HepG2 (cell line): ENCODE data around the gene ZBTB44. TPM values are rescaled to one million over a fixed set of nuclear protein-coding genes. Genes with fewer than 3 reads are reported as not detected.

ENCODE experiments used
- ATAC-seq: fragments of 200-7000 bp; cut with Tn5 transposase; 3 replicates; pipeline ENCODE4 v1.9.1; 2020; ENCODE audit warnings: mild to moderate bottlenecking, moderate library complexity
- BruUV-seq: library from RNA; stranded (reverse); fragments of 400-500 nt; replicated peaks from 2 replicates; lab custom pipeline; 2021; lab: Mats Ljungman, UMichigan
- CTCF ChIA-PET: fragments of 300-600 bp; formaldehyde crosslinking; extraction: SDS; loops from one replicate; lab custom pipeline; 2021; ENCODE audit warnings: low total read pairs, inconsistent platforms, low intra/inter-chr PET ratio; lab: Yijun Ruan, JAX
- POLR2A ChIA-PET: fragments of 350-600 bp; sonication (Branson Sonifier 250); formaldehyde crosslinking; loops from one replicate; lab custom pipeline; 2020; ENCODE audit warnings: antibody characterized with exemption, inconsistent platforms; lab: Yijun Ruan, JAX
- DNase-seq: peaks from one replicate; pipeline ENCODE4 v3.0.0-alpha.2; 2015; ENCODE audit warnings: low spot score
- FAIRE-seq: peaks from 3 replicates; lab custom pipeline; 2011; peaks lifted over from hg19 to GRCh38; lab: Jason Lieb, UNC
- H2AFZ ChIP-seq: one replicate; pipeline ENCODE4 v1.6.1; 2011; ENCODE audit warnings: low read length, inconsistent platforms
- H3K27ac ChIP-seq: fragments of 300-600 bp; 3 replicates; pipeline ENCODE4 v1.8.0; 2011; ENCODE audit warnings: mixed run types, mild to moderate bottlenecking, mixed read lengths, low read length, inconsistent platforms; ENCODE audit not compliant: insufficient read depth; ENCODE audit errors: extremely low read length
- H3K27me3 ChIP-seq, 2 experiments: fragments of 200-600 bp in 1 of 2; 2 replicates in 1 of 2; 3 replicates in 1 of 2; pipeline versions ENCODE4 v1.6.0 to v1.8.0; 2011; ENCODE audit warnings: low read length in 2 of 2, mild to moderate bottlenecking in 2 of 2, moderate library complexity in 2 of 2, inconsistent platforms in 1 of 2; ENCODE audit not compliant: insufficient read depth in 2 of 2, control insufficient read depth in 1 of 2
- H3K36me3 ChIP-seq, 2 experiments: fragments of 200-600 bp in 1 of 2; replicated peaks in 1 of 2; 2 replicates in 1 of 2; 3 replicates in 1 of 2; pipeline versions ENCODE4 v1.5.1 to v1.8.0; 2011; ENCODE audit warnings: low read length in 2 of 2, inconsistent platforms in 1 of 2; ENCODE audit not compliant: insufficient read depth in 2 of 2, control insufficient read depth in 1 of 2
- H3K4me1 ChIP-seq: 2 replicates; pipeline ENCODE4 v1.5.1; 2012; ENCODE audit warnings: low read length, inconsistent platforms; ENCODE audit not compliant: insufficient read depth
- H3K4me2 ChIP-seq: 2 replicates; pipeline ENCODE4 v1.6.0; 2011; ENCODE audit warnings: low read depth, low read length, inconsistent platforms
- H3K4me3 ChIP-seq, 3 experiments: fragments of 200-600 bp in 1 of 3; sonication (generic), shearing (Covaris generic) in 1 of 3; replicated peaks in 1 of 3; 2 replicates each; pipeline ENCODE4 v1.5.1; 2011 to 2016; ENCODE audit warnings: low read length in 3 of 3, inconsistent platforms in 2 of 3, low read depth in 2 of 3, mild to moderate bottlenecking in 2 of 3, control low read depth in 1 of 3, mixed read lengths in 1 of 3; ENCODE audit not compliant: insufficient read depth in 1 of 3
- H3K79me2 ChIP-seq: one replicate; pipeline ENCODE4 v1.6.1; 2011; ENCODE audit warnings: low read length, inconsistent platforms; ENCODE audit not compliant: insufficient read depth
- H3K9ac ChIP-seq: 2 replicates; pipeline ENCODE4 v1.6.0; 2011; ENCODE audit warnings: mild to moderate bottlenecking, low read depth, low read length, inconsistent platforms; ENCODE audit not compliant: insufficient read depth
- H3K9me3 ChIP-seq: 2 replicates; pipeline ENCODE4 v1.5.1; 2012; ENCODE audit warnings: mild to moderate bottlenecking, low read length
- H4K20me1 ChIP-seq: 2 replicates; pipeline ENCODE4 v1.6.0; 2011; ENCODE audit warnings: inconsistent platforms, mild to moderate bottlenecking, low read length, moderate library complexity; ENCODE audit not compliant: insufficient read depth
- BCL6 ChIP-seq: IDR thresholded peaks from 2 replicates; pipeline ENCODE4 v1.6.1; 2016; ENCODE audit warnings: missing genetic modification reagents, missing compliant biosample characterization
- HOXD1 ChIP-seq: sonication (generic); formaldehyde crosslinking; IDR thresholded peaks from 2 replicates; pipeline ENCODE4 v1.5.0; 2020; ENCODE audit warnings: missing genetic modification reagents
- MYC ChIP-seq: sonication (generic); formaldehyde crosslinking; IDR thresholded peaks from 2 replicates; pipeline ENCODE4 v1.9.0; 2021; ENCODE audit warnings: missing genetic modification reagents, borderline replicate concordance
- TCF7L2 ChIP-seq: IDR thresholded peaks from 2 replicates; pipeline ENCODE4 v1.6.1; 2011; ENCODE audit warnings: mild to moderate bottlenecking, low read depth, low read length, moderate library complexity
- THYN1 ChIP-seq: sonication (generic); formaldehyde crosslinking; IDR thresholded peaks from 2 replicates; pipeline ENCODE4 v1.8.1; 2023; ENCODE audit warnings: low read depth, mild to moderate bottlenecking, moderate library complexity, missing genetic modification reagents, borderline replicate concordance
- ZFP62 ChIP-seq: sonication (generic); formaldehyde crosslinking; IDR thresholded peaks from 2 replicates; pipeline ENCODE4 v1.4.0; 2020; ENCODE audit warnings: missing genetic modification reagents
- WGBS: methylation state at CpG from one replicate; pipeline ENCODE4 v1.1.6; 2017; ENCODE audit warnings: low lambda C conversion rate; 5-methylcytosine and 5-hydroxymethylcytosine counted together
- in situ Hi-C: cut with HindIII; loops from 2 replicates; pipeline ENCODE4 v1.10.0; 2017; ENCODE audit warnings: low pct_unique_long_range_greater_than_20kb; ENCODE audit not compliant: extremely low pct_ligation_motif_present
- intact Hi-C: fragments of 100-400 bp; cut with micrococcal nuclease; formaldehyde crosslinking; loops from one replicate; pipeline ENCODE4 v1.10.0; 2022; ENCODE audit not compliant: unreplicated experiment
- polyA plus RNA-seq, 8 experiments: library from polyadenylated mRNA; depleted of rRNA in 3 of 8; stranded (reverse) in 7 of 8; unstranded in 1 of 8; fragments of >200 nt; fragmentation: Illumina TruSeq in 4 of 8; extraction: Trizol in 4 of 8; gene quantifications; 2 replicates each; pipeline versions ENCODE4 v1.2.1 to v1.2.3, GENCODE V29; 2011 to 2016; ENCODE audit warnings: low read depth in 4 of 8, missing spikeins in 1 of 8, mixed read lengths in 1 of 8; ENCODE audit not compliant: insufficient read depth in 1 of 8
- total RNA-seq, 5 experiments: library from RNA; depleted of rRNA; stranded (reverse); fragments of >200 nt; fragmentation: Illumina TruSeq; extraction: Trizol; gene quantifications; 2 replicates each; pipeline ENCODE4 v1.2.3, GENCODE V29; 2016; ENCODE audit warnings: low read depth in 1 of 5
- TF ChIP-seq, protein P1 (sequence below): sonication (generic); formaldehyde crosslinking; IDR thresholded peaks from 2 replicates; pipeline ENCODE4 v1.4.0; 2020; ENCODE audit warnings: missing genetic modification reagents
- TF ChIP-seq, protein P2 (sequence below): sonication (generic); formaldehyde crosslinking; IDR thresholded peaks from 2 replicates; pipeline ENCODE4 v1.5.0; 2020; ENCODE audit warnings: mild to moderate bottlenecking, missing genetic modification reagents
- TF ChIP-seq, protein P3 (sequence below): conservative IDR thresholded peaks from 2 replicates; pipeline ENCODE4 v1.6.1; 2018; ENCODE audit warnings: missing genetic modification reagents
- TF ChIP-seq, protein P4 (sequence below): sonication (generic); formaldehyde crosslinking; IDR thresholded peaks from 2 replicates; pipeline ENCODE4 v1.8.1; 2023; ENCODE audit warnings: missing genetic modification reagents, inconsistent platforms, borderline replicate concordance
- TF ChIP-seq, protein P5 (sequence below): sonication (generic); formaldehyde crosslinking; IDR thresholded peaks from 2 replicates; pipeline ENCODE4 v1.4.0; 2020; ENCODE audit warnings: missing genetic modification reagents
- TF ChIP-seq, protein P6 (sequence below): sonication (generic); formaldehyde crosslinking; IDR thresholded peaks from 2 replicates; pipeline ENCODE4 v1.4.0; 2020; ENCODE audit warnings: mild to moderate bottlenecking, missing genetic modification reagents

Gene ZBTB44
- total and polyA plus RNA-seq, 2 of the 13 experiments (the other 11 are each of a cell fraction or from before 2014, with no cell fraction given): 22.8 to 23.6 TPM

DNA sequence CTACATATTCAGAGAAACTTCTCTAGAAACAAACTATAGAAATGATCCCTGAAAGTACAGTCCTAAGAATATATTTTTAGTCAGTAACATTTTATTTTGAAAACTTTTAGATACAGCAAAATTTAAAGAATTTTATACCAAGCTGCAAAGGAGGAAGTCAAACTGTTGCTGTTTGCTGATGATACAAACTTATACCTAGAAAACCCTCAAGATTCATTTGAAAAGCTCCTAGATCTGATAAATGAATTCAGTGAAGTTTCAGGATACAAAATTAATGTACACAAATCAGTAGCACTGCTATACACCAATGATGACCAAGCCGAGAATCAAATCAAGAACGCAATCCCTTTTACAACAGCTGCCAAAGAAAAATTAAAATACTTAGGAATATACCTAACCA lies 10.1 kb downstream of the ZBTB44 start:
- H3K79me2 ChIP-seq: peaks cover 50% of the 10 kb centered on the region
- no peak overlapping the region for H2AFZ ChIP-seq
- no peak overlapping the region for H3K9ac ChIP-seq
- H3K4me2 ChIP-seq: no peak overlapping the region
- ATAC-seq (no peak), FAIRE-seq (no peak)
- H3K4me3 ChIP-seq: no peak overlapping the region
- no peaks in the 10 kb centered on the region for H3K27me3 ChIP-seq
- BruUV-seq: no TSS peak
- peaks cover 0 to 1% of the 10 kb centered on the region in 2 experiments; a peak in 2 of 5 replicates for H3K36me3 ChIP-seq
- TF ChIP-seq, protein P1, sequence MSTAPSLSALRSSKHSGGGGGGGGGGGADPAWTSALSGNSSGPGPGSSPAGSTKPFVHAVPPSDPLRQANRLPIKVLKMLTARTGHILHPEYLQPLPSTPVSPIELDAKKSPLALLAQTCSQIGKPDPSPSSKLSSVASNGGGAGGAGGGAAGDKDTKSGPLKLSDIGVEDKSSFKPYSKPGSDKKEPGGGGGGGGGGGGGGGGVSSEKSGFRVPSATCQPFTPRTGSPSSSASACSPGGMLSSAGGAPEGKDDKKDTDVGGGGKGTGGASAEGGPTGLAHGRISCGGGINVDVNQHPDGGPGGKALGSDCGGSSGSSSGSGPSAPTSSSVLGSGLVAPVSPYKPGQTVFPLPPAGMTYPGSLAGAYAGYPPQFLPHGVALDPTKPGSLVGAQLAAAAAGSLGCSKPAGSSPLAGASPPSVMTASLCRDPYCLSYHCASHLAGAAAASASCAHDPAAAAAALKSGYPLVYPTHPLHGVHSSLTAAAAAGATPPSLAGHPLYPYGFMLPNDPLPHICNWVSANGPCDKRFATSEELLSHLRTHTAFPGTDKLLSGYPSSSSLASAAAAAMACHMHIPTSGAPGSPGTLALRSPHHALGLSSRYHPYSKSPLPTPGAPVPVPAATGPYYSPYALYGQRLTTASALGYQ (CRISPR knock-in tag): no peak
- TF ChIP-seq ZFP62 (CRISPR knock-in tag) (no peak), TCF7L2 (no peak), BCL6 (CRISPR knock-in tag) (no peak), HOXD1 (CRISPR knock-in tag) (no peak), THYN1 (CRISPR knock-in tag) (no peak), MYC (CRISPR knock-in tag) (no peak)
- TF ChIP-seq, protein P2, sequence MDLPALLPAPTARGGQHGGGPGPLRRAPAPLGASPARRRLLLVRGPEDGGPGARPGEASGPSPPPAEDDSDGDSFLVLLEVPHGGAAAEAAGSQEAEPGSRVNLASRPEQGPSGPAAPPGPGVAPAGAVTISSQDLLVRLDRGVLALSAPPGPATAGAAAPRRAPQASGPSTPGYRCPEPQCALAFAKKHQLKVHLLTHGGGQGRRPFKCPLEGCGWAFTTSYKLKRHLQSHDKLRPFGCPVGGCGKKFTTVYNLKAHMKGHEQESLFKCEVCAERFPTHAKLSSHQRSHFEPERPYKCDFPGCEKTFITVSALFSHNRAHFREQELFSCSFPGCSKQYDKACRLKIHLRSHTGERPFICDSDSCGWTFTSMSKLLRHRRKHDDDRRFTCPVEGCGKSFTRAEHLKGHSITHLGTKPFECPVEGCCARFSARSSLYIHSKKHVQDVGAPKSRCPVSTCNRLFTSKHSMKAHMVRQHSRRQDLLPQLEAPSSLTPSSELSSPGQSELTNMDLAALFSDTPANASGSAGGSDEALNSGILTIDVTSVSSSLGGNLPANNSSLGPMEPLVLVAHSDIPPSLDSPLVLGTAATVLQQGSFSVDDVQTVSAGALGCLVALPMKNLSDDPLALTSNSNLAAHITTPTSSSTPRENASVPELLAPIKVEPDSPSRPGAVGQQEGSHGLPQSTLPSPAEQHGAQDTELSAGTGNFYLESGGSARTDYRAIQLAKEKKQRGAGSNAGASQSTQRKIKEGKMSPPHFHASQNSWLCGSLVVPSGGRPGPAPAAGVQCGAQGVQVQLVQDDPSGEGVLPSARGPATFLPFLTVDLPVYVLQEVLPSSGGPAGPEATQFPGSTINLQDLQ: no peak
- TF ChIP-seq, protein P3, sequence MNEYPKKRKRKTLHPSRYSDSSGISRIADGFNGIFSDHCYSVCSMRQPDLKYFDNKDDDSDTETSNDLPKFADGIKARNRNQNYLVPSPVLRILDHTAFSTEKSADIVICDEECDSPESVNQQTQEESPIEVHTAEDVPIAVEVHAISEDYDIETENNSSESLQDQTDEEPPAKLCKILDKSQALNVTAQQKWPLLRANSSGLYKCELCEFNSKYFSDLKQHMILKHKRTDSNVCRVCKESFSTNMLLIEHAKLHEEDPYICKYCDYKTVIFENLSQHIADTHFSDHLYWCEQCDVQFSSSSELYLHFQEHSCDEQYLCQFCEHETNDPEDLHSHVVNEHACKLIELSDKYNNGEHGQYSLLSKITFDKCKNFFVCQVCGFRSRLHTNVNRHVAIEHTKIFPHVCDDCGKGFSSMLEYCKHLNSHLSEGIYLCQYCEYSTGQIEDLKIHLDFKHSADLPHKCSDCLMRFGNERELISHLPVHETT (CRISPR knock-in tag): no peak
- TF ChIP-seq, protein P4, sequence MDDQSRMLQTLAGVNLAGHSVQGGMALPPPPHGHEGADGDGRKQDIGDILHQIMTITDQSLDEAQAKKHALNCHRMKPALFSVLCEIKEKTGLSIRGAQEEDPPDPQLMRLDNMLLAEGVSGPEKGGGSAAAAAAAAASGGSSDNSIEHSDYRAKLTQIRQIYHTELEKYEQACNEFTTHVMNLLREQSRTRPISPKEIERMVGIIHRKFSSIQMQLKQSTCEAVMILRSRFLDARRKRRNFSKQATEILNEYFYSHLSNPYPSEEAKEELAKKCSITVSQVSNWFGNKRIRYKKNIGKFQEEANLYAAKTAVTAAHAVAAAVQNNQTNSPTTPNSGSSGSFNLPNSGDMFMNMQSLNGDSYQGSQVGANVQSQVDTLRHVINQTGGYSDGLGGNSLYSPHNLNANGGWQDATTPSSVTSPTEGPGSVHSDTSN: no peak
- TF ChIP-seq, protein P5, sequence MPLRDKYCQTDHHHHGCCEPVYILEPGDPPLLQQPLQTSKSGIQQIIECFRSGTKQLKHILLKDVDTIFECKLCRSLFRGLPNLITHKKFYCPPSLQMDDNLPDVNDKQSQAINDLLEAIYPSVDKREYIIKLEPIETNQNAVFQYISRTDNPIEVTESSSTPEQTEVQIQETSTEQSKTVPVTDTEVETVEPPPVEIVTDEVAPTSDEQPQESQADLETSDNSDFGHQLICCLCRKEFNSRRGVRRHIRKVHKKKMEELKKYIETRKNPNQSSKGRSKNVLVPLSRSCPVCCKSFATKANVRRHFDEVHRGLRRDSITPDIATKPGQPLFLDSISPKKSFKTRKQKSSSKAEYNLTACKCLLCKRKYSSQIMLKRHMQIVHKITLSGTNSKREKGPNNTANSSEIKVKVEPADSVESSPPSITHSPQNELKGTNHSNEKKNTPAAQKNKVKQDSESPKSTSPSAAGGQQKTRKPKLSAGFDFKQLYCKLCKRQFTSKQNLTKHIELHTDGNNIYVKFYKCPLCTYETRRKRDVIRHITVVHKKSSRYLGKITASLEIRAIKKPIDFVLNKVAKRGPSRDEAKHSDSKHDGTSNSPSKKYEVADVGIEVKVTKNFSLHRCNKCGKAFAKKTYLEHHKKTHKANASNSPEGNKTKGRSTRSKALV (CRISPR knock-in tag): no peak
- TF ChIP-seq, protein P6, sequence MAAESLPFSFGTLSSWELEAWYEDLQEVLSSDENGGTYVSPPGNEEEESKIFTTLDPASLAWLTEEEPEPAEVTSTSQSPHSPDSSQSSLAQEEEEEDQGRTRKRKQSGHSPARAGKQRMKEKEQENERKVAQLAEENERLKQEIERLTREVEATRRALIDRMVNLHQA (CRISPR knock-in tag): no peak
- TF ChIP-seq, all 625 proteins: peak for 0
- peaks cover 14% of the 10 kb centered on the region for H3K4me1 ChIP-seq
- H3K9me3 ChIP-seq: peaks cover 5% of the 10 kb centered on the region; the same call in 1 of the 2 replicates
- in situ Hi-C loops (no loop called here), intact Hi-C loops (no loop called here)
- no peak for DNase-seq
- whole genome bisulfite sequencing: 98% methylated on average over 2 of the region's 2 CpGs
- H3K27ac ChIP-seq: no peak overlapping the region
- POLR2A ChIA-PET: no interaction called here
- CTCF ChIA-PET: no interaction called here
- 0 out of 2 replicates have a peak, but pooled peaks cover 7% of the 10 kb centered on the region for H4K20me1 ChIP-seq
